ENCODE data around the gene C1orf35. TPM values are rescaled to one million over a fixed set of nuclear protein-coding genes. Genes with fewer than 3 reads are reported as not detected.

C1orf35 gene
- total RNA-seq, 6 experiments from 2014 or later: 10.4 to 17.2 (median 12.5) TPM

- peaks cover 6% of the 10 kb centered on the region for H3K27me3 Mint-ChIP-seq (ENCODE audit: insufficient read depth)
- TF ChIP-seq, protein P1, sequence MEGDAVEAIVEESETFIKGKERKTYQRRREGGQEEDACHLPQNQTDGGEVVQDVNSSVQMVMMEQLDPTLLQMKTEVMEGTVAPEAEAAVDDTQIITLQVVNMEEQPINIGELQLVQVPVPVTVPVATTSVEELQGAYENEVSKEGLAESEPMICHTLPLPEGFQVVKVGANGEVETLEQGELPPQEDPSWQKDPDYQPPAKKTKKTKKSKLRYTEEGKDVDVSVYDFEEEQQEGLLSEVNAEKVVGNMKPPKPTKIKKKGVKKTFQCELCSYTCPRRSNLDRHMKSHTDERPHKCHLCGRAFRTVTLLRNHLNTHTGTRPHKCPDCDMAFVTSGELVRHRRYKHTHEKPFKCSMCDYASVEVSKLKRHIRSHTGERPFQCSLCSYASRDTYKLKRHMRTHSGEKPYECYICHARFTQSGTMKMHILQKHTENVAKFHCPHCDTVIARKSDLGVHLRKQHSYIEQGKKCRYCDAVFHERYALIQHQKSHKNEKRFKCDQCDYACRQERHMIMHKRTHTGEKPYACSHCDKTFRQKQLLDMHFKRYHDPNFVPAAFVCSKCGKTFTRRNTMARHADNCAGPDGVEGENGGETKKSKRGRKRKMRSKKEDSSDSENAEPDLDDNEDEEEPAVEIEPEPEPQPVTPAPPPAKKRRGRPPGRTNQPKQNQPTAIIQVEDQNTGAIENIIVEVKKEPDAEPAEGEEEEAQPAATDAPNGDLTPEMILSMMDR (IDR thresholded peaks at IDR 0.05): no peak
- no peak overlapping the region for H3K27ac Mint-ChIP-seq
- H3K9me3 Mint-ChIP-seq: no peaks in the 10 kb centered on the region
- H3K4me3 Mint-ChIP-seq: no peak overlapping the region
- DNase-seq: no peak
- H3K4me1 Mint-ChIP-seq (ENCODE audit: low read depth): peaks cover 18% of the 10 kb centered on the region
- H3K36me3 Mint-ChIP-seq (ENCODE audit: low read depth): no peaks in the 10 kb centered on the region
Measured at GRCh38 chr1:228110556-228110955, 7.4 kb upstream of the C1orf35 start.

GRCh38 chr1:228109962-228110488 is 6.9 kb upstream of the C1orf35 start:
- Mint-ChIP-seq H3K27ac (peak overlapping the region; percentile 82), H3K4me3 (peak overlapping the region; percentile 92), H3K27me3 (ENCODE audit: insufficient read depth) (peaks cover 6% of the 10 kb centered on the region), H3K9me3 (no peaks in the 10 kb centered on the region), H3K4me1 (ENCODE audit: low read depth) (peaks cover 18% of the 10 kb centered on the region), H3K36me3 (ENCODE audit: low read depth) (no peaks in the 10 kb centered on the region)
- no peak for DNase-seq
- TF ChIP-seq, protein P1 (IDR thresholded peaks at IDR 0.05): no peak

DNA sequence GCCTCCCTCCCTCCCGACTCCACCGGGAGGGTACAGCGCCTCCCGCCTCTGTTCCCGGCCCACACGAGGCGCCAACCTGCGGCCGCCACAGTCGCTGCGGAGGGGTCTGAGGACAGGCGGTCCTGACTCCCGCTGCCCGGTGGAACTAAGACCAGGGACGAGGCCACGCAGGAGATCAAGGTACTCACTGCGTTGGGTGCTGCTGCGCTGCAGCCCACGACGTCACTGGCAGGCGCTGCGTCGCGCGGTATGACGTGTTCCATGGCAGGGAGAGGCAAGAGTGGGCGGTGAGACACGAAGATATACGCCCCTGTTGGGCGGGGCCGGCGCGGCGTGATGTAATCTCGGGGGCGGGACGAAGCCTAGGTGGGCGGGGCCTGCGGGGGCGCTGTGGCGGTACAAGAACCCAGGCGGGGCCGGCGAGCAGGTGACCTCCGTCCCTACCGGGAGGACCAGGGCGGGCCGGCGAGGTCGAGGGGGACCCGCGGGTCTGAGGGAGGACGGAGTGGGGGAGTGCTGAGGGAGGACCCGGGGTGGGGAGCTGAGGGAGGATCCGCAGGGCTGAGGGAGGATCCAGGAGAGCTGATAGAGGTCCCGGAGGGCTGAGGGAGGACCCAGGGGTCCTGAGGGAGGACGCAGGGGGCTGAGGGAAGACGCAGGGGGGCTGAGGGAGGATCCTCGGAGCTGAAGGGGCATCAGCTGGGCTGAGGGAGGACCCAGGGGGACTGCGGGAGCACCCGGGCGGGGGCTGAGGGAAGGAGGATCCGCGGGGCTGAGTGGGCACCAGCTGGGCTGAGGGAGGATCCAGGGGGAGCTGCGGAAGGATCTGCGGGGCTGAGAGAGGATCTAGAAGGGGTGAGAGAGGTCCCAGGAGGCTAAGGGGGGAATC is 6.2 kb upstream of the C1orf35 start, which contains the start of gene MRPL55:
Gene MRPL55, minus strand, starts transcription at position 227 of the 889 bp plus-strand sequence. CDS start 1,039 bp downstream, outside the sequence.
- Mint-ChIP-seq H3K36me3 (ENCODE audit: low read depth) (no peaks in the 10 kb centered on the region), H3K4me1 (ENCODE audit: low read depth) (peaks cover 23% of the 10 kb centered on the region), H3K4me3 (peak within 1 kb of the TSS; percentile 92), H3K9me3 (no peaks in the 10 kb centered on the region), H3K27me3 (ENCODE audit: insufficient read depth) (peaks cover 6% of the 10 kb centered on the region), H3K27ac (peak within 1 kb of the TSS; percentile 82)
- DNase-seq: peak; percentile 93
- TF ChIP-seq, protein P1 (IDR thresholded peaks at IDR 0.05): peak; percentile 57

GRCh38 chr1:228108742-228109072 is 5.6 kb upstream of the C1orf35 start:
- Mint-ChIP-seq H3K9me3 (no peaks in the 10 kb centered on the region), H3K4me3 (peak overlapping the region; percentile 92), H3K4me1 (ENCODE audit: low read depth) (peaks cover 26% of the 10 kb centered on the region), H3K27ac (peak overlapping the region; percentile 82), H3K27me3 (ENCODE audit: insufficient read depth) (peaks cover 6% of the 10 kb centered on the region), H3K36me3 (ENCODE audit: low read depth) (no peaks in the 10 kb centered on the region)
- TF ChIP-seq, protein P1 (IDR thresholded peaks at IDR 0.05): no peak
- DNase-seq: no peak

DNA sequence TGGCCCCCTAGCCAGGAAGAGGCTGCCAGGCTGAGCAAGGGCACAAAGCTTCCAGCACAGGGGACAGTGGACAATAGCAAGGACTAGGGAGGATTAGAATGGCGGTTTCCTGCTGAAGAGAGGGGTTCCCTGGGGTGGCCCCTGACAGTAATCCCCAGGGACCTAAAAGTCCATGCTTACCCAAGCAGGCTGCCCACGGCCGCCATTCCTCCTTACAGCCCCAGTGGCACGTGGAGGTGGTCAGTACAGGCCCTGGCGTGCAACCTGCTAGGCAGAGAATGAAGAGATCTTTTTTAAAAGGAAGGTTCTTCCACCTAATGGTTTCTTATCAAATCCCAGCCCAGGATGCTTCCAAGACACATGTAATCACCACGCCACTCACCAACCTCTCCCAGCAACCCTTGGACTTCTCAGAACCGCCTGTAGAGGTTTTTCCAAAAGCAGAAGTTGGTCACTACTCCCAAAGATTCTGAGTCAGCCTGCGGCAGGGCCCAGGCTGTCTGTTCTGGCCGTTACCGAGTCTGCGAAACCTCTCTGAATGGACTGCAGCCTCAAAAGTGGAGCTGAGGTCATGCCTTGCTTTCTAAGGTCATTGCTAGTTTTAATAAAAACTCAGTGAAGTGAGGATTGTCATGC is 5.0 kb upstream of the C1orf35 start:
- Mint-ChIP-seq H3K9me3 (no peaks in the 10 kb centered on the region), H3K4me3 (peak overlapping the region; percentile 92), H3K36me3 (ENCODE audit: low read depth) (no peaks in the 10 kb centered on the region), H3K4me1 (ENCODE audit: low read depth) (peaks cover 31% of the 10 kb centered on the region), H3K27ac (peak overlapping the region; percentile 82), H3K27me3 (ENCODE audit: insufficient read depth) (peaks cover 6% of the 10 kb centered on the region)
- DNase-seq: no peak
- TF ChIP-seq, protein P1 (IDR thresholded peaks at IDR 0.05): no peak

Measured in HFFc6 (cell line).